ENCODE results near the gene C1QTNF9. TPM values are rescaled to one million over a fixed set of nuclear protein-coding genes. Genes with fewer than 3 reads are reported as not detected.

Gene C1QTNF9
- total RNA-seq, 1 experiment from 2014 or later, result not detected

DNA sequence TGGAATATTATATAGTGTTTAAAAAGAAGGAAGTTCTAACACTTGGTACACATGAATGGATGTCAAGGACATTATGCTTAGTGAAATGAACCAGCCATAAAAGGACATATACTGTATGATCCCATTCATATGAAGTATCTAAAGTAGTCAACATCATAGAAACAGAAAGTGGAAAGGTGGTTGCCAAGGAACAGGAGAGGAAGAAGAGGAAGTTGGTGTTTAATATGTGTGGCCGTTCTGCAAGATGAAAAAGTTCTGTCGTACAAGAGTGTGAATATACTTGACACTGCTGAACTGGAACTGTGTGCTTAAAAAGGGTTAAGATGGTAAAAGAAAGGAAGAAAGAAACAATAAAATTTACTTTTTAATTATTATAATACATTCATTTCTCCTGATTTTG is 33.1 kb upstream of the C1QTNF9 start:
- no peak overlapping the region for H3K4me3 Mint-ChIP-seq
- H3K9me3 Mint-ChIP-seq, result peaks cover 6% of the 10 kb centered on the region; the same call in 1 of the 2 replicates
- CTCF ChIA-PET, result no interaction called here
- DNase-seq (ENCODE audit: low spot score) (no peak), ATAC-seq (no peak)
- POLR2A ChIA-PET, result no interaction called here
- H3K36me3 Mint-ChIP-seq, result 0 out of 2 replicates have a peak, but pooled peaks cover 5% of the 10 kb centered on the region
- H3K4me1 Mint-ChIP-seq, result peaks cover 7% of the 10 kb centered on the region
- no peaks in the 10 kb centered on the region for H3K27me3 Mint-ChIP-seq (ENCODE audit: low read depth)
- H3K27ac Mint-ChIP-seq, result no peak overlapping the region
- TF ChIP-seq ELF4 (CRISPR knock-in tag; IDR thresholded peaks at IDR 0.05; ENCODE audit: low read depth) (no peak), AFF4 (CRISPR knock-in tag; IDR thresholded peaks at IDR 0.05; ENCODE audit: borderline replicate concordance) (no peak), EMX1 (CRISPR knock-in tag; IDR thresholded peaks at IDR 0.05) (no peak), RORB (CRISPR knock-in tag; IDR thresholded peaks at IDR 0.05) (no peak), CBFB (CRISPR knock-in tag; IDR thresholded peaks at IDR 0.05; ENCODE audit: low read depth) (no peak), ZNF232 (CRISPR knock-in tag; IDR thresholded peaks at IDR 0.05) (no peak), NFYB (CRISPR knock-in tag; conservative IDR thresholded peaks at IDR 0.05; ENCODE audit: low read depth) (no peak), TEAD1 (CRISPR knock-in tag; IDR thresholded peaks at IDR 0.05) (no peak), ZNF532 (CRISPR knock-in tag; IDR thresholded peaks at IDR 0.05; ENCODE audit: borderline replicate concordance) (no peak), PRDM15 (CRISPR knock-in tag; IDR thresholded peaks at IDR 0.05) (no peak)
- TF ChIP-seq, protein P1, sequence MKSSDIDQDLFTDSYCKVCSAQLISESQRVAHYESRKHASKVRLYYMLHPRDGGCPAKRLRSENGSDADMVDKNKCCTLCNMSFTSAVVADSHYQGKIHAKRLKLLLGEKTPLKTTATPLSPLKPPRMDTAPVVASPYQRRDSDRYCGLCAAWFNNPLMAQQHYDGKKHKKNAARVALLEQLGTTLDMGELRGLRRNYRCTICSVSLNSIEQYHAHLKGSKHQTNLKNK (CRISPR knock-in tag; IDR thresholded peaks at IDR 0.05), result no peak

GRCh38 chr13:24276861-24277260 is 32.5 kb upstream of the C1QTNF9 start:
- Mint-ChIP-seq H3K4me3 (no peak overlapping the region), H3K27ac (no peak overlapping the region), H3K4me1 (peaks cover 1% of the 10 kb centered on the region), H3K36me3 (0 out of 2 replicates have a peak, but pooled peaks cover 5% of the 10 kb centered on the region), H3K27me3 (ENCODE audit: low read depth) (no peaks in the 10 kb centered on the region), H3K9me3 (peaks cover 6% of the 10 kb centered on the region; the same call in 1 of the 2 replicates)
- ChIA-PET POLR2A (no interaction called here), CTCF (no interaction called here)
- DNase-seq (ENCODE audit: low spot score) (no peak), ATAC-seq (no peak)
- TF ChIP-seq, protein P2, sequence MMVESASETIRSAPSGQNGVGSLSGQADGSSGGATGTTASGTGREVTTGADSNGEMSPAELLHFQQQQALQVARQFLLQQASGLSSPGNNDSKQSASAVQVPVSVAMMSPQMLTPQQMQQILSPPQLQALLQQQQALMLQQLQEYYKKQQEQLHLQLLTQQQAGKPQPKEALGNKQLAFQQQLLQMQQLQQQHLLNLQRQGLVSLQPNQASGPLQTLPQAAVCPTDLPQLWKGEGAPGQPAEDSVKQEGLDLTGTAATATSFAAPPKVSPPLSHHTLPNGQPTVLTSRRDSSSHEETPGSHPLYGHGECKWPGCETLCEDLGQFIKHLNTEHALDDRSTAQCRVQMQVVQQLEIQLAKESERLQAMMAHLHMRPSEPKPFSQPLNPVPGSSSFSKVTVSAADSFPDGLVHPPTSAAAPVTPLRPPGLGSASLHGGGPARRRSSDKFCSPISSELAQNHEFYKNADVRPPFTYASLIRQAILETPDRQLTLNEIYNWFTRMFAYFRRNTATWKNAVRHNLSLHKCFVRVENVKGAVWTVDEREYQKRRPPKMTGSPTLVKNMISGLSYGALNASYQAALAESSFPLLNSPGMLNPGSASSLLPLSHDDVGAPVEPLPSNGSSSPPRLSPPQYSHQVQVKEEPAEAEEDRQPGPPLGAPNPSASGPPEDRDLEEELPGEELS (CRISPR knock-in tag; IDR thresholded peaks at IDR 0.05), result no peak
- TF ChIP-seq, protein P3, sequence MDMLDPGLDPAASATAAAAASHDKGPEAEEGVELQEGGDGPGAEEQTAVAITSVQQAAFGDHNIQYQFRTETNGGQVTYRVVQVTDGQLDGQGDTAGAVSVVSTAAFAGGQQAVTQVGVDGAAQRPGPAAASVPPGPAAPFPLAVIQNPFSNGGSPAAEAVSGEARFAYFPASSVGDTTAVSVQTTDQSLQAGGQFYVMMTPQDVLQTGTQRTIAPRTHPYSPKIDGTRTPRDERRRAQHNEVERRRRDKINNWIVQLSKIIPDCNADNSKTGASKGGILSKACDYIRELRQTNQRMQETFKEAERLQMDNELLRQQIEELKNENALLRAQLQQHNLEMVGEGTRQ (CRISPR knock-in tag; IDR thresholded peaks at IDR 0.05), result no peak
- TF ChIP-seq AFF4 (CRISPR knock-in tag; IDR thresholded peaks at IDR 0.05; ENCODE audit: borderline replicate concordance), result no peak
- TF ChIP-seq, protein P4, sequence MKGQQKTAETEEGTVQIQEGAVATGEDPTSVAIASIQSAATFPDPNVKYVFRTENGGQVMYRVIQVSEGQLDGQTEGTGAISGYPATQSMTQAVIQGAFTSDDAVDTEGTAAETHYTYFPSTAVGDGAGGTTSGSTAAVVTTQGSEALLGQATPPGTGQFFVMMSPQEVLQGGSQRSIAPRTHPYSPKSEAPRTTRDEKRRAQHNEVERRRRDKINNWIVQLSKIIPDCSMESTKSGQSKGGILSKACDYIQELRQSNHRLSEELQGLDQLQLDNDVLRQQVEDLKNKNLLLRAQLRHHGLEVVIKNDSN (CRISPR knock-in tag; IDR thresholded peaks at IDR 0.05), result no peak

Data from WTC11 (cell line).